ENCODE measurements around the gene ELP4.
"Not testable (repeated sequence)": the region's sequence is repeated elsewhere in the genome, so short reads cannot be mapped to it uniquely, and the experiment has no call there.

Gene ELP4

DNA sequence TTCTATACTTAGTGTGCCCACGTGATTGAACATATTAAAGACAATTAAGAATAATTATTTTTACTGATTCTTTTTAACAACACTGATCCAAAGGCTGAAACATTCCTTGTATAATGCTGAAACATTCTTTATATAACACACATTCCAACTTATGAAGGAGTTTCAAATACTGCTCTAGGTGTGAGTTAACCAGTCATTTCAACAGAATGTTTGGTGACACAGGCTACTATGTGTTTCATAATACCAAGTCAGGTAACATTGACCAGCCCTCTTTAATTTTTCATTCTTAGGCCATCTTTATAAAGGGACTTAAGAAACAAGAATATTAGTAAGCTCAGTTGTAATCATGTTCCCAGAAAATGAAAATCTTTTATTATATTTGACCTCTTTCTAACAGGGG is 136.6 kb downstream of the ELP4 start:
- DNase-seq (ENCODE audit: low read depth): no peak

DNA sequence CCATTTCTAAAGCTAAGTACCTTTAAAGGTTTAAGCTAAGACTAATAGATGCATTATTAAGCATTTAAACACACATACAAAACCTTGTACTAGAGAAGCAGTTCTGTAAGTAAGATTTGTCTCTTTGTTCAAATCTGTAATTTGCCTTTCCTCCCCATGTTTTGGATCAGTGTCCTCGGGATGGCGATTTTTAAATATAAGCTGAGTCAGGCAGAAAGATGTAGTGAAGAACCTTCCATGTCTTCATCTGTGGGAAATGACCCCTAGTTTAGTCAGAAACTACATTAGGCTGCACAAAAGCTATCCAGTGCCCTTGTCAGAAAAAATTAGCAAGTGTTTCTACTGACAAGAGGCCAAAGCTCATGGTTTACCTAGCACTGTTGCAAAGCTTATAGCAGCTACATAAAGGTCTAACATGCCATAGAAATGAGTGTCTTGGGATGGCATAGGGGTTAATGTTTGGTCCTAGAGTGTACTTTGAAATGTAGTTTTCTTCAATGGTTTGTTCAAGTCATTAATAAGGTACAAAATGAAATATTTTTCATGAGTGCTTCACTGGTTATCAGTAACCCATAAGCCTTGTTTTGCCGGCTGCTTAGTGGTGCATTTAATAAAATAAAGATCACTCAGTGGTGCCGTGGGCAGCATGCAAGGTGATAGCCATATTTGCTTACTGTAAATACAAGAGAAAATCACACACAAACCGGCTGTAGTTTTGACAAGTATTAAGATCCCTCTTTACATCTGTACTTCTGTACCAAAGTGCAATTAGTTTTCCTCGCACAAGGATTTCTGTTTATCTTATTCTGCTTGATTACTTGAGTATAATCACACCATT is 139.8 kb downstream of the ELP4 start:
- no peak for DNase-seq (ENCODE audit: low read depth)

GRCh38 chr11:31651208-31651607 is 141.6 kb downstream of the ELP4 start:
- DNase-seq (ENCODE audit: low read depth): no peak

DNA sequence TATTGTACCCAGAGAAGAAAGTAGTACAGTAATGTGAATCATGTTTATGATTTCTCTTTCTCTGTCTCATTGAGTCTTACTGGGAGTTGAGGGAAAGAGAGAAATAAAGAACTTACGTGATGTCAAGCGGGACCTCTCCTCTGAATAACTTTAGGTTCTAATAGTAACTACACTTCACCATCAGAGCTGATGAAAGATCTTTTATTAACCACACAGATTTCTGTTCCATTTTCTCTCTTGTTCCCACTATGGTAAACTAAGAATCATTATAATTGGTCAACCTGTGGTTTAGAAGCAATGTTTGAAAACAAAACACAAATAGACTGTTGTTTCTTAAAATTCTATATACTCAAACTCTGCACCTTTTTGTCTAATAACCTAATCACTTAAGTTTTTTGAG is 142.3 kb downstream of the ELP4 start:
- DNase-seq (ENCODE audit: low read depth): no peak

DNA sequence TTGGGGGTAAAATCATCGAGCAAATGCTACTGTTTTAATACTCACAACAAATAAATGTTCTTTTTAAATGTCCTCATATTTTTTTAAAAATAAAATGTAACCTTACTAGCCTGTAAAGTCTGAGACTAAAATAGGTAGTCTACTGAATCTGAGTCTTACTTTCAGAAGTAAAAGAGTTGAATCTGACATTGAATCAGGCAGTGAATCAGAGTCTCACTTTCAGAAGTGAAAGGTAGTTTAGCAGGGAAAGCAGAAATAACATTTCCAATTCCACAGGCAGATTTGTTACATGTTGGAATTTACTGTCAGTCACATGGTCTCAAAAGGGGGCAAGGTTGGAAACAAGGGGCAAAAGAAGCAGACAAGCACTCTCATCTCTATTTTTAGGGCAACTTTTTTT is 143.0 kb downstream of the ELP4 start:
- DNase-seq (ENCODE audit: low read depth): no peak

DNA sequence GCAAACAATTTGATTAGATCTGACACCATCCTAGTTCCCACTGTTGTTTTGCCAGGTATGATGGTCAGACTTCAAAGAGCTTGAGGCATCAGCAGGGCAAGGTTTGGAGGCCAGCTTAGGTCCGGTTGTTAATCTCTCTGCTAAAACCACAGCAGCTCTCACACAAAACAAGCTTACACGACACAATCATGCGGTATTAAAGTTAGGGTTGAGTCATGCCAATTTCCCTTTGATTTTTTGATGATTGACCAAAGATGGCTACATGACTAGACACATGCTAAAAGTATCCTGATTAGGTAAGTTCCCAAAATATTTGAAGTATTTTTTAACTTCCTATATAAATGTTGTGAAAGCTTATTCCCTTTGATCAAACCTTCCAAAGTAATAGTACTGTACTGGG is 145.9 kb downstream of the ELP4 start:
- DNase-seq (ENCODE audit: low read depth): no peak

GRCh38 chr11:31656051-31656450 is 146.5 kb downstream of the ELP4 start:
- DNase-seq (ENCODE audit: low read depth): no peak

DNA sequence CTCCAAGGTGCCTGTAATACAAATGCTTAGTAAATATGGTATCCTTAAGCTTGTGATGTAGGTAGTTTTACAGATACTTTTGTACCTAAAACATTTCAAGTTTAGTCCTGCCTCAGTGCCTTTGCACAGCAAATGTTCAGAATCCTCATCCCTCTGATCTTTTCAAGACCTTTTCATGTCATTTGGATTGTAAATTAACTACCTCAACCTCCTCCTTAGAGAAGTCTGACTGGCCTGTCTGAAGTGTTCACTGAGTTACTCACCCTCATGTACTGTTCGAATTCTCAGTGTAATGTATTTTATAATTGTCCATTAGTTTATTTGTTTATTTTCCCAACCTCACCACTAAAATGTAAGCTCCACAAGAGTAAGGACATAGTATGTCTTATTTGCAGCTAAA is 147.5 kb downstream of the ELP4 start:
- DNase-seq (ENCODE audit: low read depth): no peak

- no peak for DNase-seq (ENCODE audit: low read depth)
Measured at GRCh38 chr11:31664129-31664528, 154.6 kb downstream of the ELP4 start.

DNA sequence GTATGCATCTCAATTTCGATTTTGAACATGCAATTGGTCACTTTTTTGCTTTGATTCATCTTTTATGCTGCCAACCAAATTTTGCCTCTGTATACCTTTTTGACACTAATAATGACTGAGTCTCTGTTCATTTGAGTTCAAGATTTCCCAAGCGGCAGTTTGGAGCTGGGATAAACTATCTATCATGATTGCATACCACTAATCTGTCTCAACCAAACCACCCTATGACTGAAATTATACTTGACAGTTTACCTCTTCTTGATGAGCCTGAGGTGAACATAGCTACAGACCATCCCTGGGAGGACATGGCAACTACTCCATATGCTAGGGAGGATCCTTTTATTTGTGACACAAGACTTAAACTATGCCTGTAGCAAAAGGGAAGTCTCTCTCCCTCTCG is 155.4 kb downstream of the ELP4 start:
- no peak for DNase-seq (ENCODE audit: low read depth)

GRCh38 chr11:31671681-31672080 is 162.1 kb downstream of the ELP4 start:
- DNase-seq (ENCODE audit: low read depth): no peak

GRCh38 chr11:31673108-31673507 is 163.5 kb downstream of the ELP4 start:
- DNase-seq (ENCODE audit: low read depth): not testable (repeated sequence)

DNA sequence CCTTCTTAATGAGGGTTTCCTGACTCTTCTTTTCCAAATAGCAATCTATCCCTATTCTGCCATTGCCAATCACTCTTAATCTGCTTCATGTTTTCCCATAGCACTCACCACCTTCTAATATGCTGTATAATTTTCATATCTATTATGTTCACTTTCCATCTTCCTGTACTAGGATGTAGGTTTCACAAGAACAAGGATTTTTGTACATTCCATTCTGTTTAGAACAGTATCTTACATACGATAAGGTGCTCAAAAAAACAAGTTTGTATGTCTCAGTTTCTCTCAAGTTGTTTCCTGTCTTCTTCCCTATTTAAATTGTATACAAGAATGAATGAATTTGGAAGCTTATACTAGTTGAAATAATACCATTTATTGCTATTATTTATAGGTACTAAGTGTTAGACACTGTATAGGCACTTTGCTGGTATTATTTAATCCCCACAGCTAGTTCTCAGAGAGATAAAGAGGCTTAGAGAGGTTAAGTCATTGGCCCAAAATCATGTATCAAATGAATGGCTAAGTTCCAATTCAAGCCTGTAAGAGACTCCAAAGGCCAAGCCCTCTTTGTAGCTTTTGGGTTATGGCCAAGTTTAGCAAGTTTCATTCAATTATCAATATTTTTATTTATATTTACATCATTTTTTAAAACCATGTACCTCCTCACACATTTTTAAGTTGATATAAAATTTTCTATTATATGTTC is 166.9 kb downstream of the ELP4 start:
- DNase-seq (ENCODE audit: low read depth): no peak

DNA sequence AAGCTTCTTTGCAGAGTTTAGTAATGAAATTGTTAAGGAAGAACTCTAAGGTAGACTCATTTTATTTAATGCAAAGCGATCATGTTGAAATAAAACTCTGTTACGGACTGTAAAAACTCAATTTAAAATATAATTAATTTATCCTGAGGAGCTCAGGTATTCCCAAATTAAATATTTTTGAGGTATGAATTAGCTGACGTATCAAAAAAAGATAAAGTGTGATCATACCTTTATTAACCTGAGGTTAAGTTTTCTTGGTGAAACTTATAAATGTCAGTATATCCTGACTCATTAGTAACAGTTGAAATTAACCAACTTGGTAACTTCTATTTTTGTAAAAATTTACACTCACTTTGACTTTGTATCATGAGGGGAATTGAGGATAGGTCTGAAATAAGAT is 171.2 kb downstream of the ELP4 start:
- no peak for DNase-seq (ENCODE audit: low read depth)

- DNase-seq (ENCODE audit: low read depth): no peak
Measured at GRCh38 chr11:31687256-31687655, 177.7 kb downstream of the ELP4 start.

- DNase-seq (ENCODE audit: low read depth): no peak
Measured at GRCh38 chr11:31687861-31688260, 178.3 kb downstream of the ELP4 start.

DNA sequence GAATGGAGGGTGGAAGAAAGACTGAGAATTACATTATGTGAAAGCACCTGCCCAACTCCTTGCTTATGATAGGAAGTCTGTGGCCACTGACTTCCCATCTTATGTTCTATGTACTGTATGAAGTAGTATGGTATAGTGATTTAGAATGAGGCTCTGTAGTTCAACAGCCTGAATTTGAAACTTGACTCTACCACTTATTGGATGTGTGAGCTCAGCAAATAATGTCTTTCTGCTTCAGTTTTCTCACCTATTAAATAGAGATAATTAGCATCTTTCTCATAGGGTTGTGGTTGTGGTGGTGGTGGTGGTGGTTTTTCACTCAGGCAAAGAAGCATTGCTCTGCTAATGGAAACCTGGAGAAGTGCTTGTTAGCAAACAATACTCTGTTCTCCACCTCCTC is 180.0 kb downstream of the ELP4 start:
- no peak for DNase-seq (ENCODE audit: low read depth)

DNA sequence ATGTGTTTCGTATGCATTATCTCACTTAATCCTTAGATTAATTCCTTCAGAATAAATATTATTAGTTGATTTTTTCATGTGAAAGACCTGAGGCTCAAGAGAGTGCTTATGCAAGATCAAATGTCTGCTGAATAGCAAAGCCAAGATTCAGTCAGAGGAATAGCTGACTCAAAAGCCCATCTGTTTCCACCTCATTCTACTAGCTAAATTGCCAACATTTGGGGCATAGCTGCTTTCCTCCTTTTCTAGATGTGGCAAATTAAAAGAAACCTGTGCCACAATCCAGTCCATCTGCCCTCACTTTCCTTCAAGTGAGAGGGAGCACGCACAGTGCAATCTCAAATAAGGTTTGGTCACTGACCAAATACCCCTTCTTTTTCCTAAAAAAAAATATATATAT is 180.5 kb downstream of the ELP4 start:
- DNase-seq (ENCODE audit: low read depth): no peak

GRCh38 chr11:31690516-31690915 is 180.9 kb downstream of the ELP4 start:
- no peak for DNase-seq (ENCODE audit: low read depth)

DNA sequence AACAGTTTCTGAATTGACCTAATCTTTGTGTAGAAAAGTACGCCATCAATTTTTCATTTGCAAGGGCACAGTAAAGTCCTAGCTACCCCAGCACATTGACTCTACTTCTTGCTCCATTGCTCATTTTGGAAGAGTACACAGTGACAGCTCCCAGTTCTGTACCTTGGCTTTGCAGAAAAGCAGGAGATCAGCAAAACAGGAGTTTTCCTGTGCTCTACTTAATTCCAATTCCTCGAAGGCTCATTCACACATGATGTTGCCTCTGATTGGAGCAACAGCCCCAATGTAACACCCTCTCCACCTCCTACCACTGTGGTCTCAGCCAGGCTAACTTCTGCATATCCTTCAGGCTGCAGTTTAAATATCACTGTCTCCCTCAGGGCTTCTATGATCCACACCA is 182.9 kb downstream of the ELP4 start:
- no peak for DNase-seq (ENCODE audit: low read depth)

DNA sequence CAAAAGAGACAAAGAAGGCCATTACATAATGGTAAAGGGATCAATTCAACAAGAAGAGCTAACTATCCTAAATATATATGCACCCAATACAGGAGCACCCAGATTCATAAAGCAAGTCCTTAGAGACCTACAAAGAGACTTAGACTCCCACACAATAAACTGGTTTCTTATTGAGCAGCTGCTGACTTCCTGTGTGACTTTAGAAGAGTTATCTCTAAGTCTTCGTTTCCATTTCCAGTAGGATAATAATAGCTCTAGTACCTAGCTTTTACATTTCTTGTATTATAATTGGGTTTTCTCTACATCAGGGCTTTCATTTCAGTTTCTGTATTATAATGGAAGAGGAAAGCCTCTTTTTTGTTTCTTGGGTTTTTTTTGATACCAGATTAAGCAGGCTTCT is 187.5 kb downstream of the ELP4 start:
- not testable (repeated sequence) for DNase-seq (ENCODE audit: low read depth)

- no peak for DNase-seq (ENCODE audit: low read depth)
Measured at GRCh38 chr11:31699066-31699465, 189.5 kb downstream of the ELP4 start.

DNA sequence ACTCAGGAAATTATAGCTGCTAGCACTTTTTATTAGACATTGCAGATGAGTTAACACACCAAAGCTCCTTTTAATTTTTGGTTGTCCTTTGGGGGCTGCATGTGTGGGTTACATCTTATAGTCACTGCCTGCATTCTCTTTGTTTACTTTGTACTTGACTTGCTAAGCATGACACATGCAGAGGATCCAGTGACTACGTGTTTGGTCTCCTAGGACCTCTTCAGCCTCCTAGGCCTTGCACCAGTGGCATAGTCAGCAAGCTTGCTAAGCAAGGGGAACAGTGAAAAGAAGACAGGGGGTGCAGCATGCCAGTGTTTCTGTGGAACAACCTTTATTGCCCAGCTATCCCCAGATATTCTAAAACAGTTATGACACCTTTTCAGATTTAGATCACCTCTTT is 193.4 kb downstream of the ELP4 start:
- no peak for DNase-seq (ENCODE audit: low read depth)

DNA sequence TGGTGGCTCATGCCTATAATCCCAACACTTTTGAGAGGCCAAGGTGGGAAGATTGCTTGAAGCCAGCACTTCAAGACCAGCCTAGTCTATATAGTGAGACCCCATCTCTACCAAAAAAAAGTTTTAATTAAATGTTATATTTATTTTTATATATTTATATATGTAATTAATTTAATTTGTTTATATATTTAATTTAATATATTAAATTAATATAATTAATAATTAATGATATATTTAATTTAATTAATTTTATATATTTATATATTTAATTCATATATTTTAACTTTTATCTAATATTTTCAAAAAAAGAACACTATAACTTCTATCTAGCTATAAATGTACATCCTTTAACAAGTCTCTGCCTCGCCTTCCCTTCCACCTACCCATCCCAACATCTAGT is 196.8 kb downstream of the ELP4 start:
- DNase-seq (ENCODE audit: low read depth): no peak
